OCI-LY7 (cell line): ENCODE measurements around the gene SLIT3. TPM values are rescaled to one million over a fixed set of nuclear protein-coding genes. Genes with fewer than 3 reads are reported as not detected.

Experiments
- BruUV-seq: library from RNA; stranded (reverse); fragments of 400-500 nt; replicated peaks from 2 replicates; lab custom pipeline; 2021; lab: Mats Ljungman, UMichigan
- CTCF ChIA-PET: fragments of 300-600 bp; sonication (Branson Sonifier 250); formaldehyde crosslinking; loops from one replicate; lab custom pipeline; 2022; ENCODE audit warnings: antibody characterized with exemption; ENCODE audit not compliant: unreplicated experiment; lab: Charles Lee
- POLR2A ChIA-PET: fragments of 300-600 bp; sonication (Branson Sonifier 250); formaldehyde crosslinking; loops from one replicate; lab custom pipeline; 2022; ENCODE audit warnings: antibody characterized with exemption; lab: Charles Lee
- DNase-seq: peaks from one replicate; pipeline ENCODE4 v3.0.0-alpha.2; 2015; ENCODE audit warnings: low spot score
- H2AFZ ChIP-seq: fragments of 200-600 bp; sonication (generic), shearing (Covaris generic); 2 replicates; pipeline ENCODE4 v1.6.1; 2014; ENCODE audit warnings: mild to moderate bottlenecking, antibody characterized with exemption, low read length, moderate library complexity
- H3K27ac ChIP-seq: fragments of 200-600 bp; sonication (generic); 2 replicates; pipeline ENCODE4 v1.5.1; 2014; ENCODE audit warnings: mixed run types, low read depth, mild to moderate bottlenecking, moderate library complexity, low read length, inconsistent platforms; ENCODE audit not compliant: poor library complexity, severe bottlenecking
- H3K36me3 ChIP-seq: fragments of 200-600 bp; sonication (generic); 2 replicates; pipeline ENCODE4 v1.6.1; 2014; ENCODE audit warnings: mild to moderate bottlenecking, antibody characterized with exemption, low read length, moderate library complexity, mixed read lengths; ENCODE audit not compliant: insufficient read depth
- H3K4me1 ChIP-seq: fragments of 200-600 bp; sonication (generic); 2 replicates; pipeline ENCODE4 v1.5.1; 2014; ENCODE audit warnings: mild to moderate bottlenecking, low read length; ENCODE audit not compliant: insufficient read depth, poor library complexity, severe bottlenecking
- H3K4me2 ChIP-seq: fragments of 200-600 bp; sonication (generic); 2 replicates; pipeline ENCODE4 v1.6.1; 2014; ENCODE audit warnings: mild to moderate bottlenecking, low read length
- H3K4me3 ChIP-seq: fragments of 200-600 bp; sonication (generic); 2 replicates; pipeline ENCODE4 v1.5.1; 2014; ENCODE audit warnings: mild to moderate bottlenecking, low read depth, low read length; ENCODE audit not compliant: poor library complexity, severe bottlenecking
- H3K79me2 ChIP-seq: fragments of 200-600 bp; sonication (generic); 2 replicates; pipeline ENCODE4 v1.6.1; 2016; ENCODE audit warnings: low read depth, mild to moderate bottlenecking, low read length, moderate library complexity, mixed read lengths; ENCODE audit not compliant: insufficient read depth
- H3K9me2 ChIP-seq: fragments of 200-600 bp; sonication (generic); 2 replicates; pipeline ENCODE4 v1.6.1; 2016; ENCODE audit warnings: mild to moderate bottlenecking, low read length, mixed read lengths; ENCODE audit not compliant: insufficient read depth
- H3K9me3 ChIP-seq: fragments of 200-600 bp; sonication (generic); 2 replicates; pipeline ENCODE4 v1.6.1; 2014; ENCODE audit warnings: mild to moderate bottlenecking, mixed run types, low read length, mixed read lengths
- H4K20me1 ChIP-seq: fragments of 200-600 bp; sonication (generic); 2 replicates; pipeline ENCODE4 v1.6.1; 2014; ENCODE audit warnings: mild to moderate bottlenecking, antibody characterized with exemption, low read length, moderate library complexity, mixed read lengths; ENCODE audit not compliant: insufficient read depth
- EZH2phosphoT487 ChIP-seq: fragments of 200-600 bp; sonication (generic); IDR thresholded peaks from 2 replicates; pipeline ENCODE4 v1.6.1; 2018; ENCODE audit warnings: low read depth, borderline replicate concordance, mild to moderate bottlenecking, mixed run types, antibody characterized with exemption, low read length, moderate library complexity, mixed read lengths
- intact Hi-C: fragments of 100-400 bp; cut with micrococcal nuclease; formaldehyde crosslinking; loops from one replicate; pipeline ENCODE4 v1.10.0; 2022; ENCODE audit not compliant: unreplicated experiment
- total RNA-seq, 2 experiments: library from RNA; depleted of rRNA in 1 of 2; stranded (reverse); fragments of >200 nt in 1 of 2; shearing (Covaris generic) in 1 of 2; gene quantifications; 2 replicates each; pipeline ENCODE4 v1.2.3, GENCODE V29; 2014 to 2022
- TF ChIP-seq, protein P1 (sequence below): fragments of 200-600 bp; sonication (generic); conservative IDR thresholded peaks from 2 replicates; pipeline ENCODE4 v1.5.1; 2014; ENCODE audit warnings: mild to moderate bottlenecking, antibody characterized with exemption, low read length, moderate library complexity, mixed read lengths

The SLIT3 gene
- total RNA-seq, 2 experiments from 2014 or later = not detected

DNA sequence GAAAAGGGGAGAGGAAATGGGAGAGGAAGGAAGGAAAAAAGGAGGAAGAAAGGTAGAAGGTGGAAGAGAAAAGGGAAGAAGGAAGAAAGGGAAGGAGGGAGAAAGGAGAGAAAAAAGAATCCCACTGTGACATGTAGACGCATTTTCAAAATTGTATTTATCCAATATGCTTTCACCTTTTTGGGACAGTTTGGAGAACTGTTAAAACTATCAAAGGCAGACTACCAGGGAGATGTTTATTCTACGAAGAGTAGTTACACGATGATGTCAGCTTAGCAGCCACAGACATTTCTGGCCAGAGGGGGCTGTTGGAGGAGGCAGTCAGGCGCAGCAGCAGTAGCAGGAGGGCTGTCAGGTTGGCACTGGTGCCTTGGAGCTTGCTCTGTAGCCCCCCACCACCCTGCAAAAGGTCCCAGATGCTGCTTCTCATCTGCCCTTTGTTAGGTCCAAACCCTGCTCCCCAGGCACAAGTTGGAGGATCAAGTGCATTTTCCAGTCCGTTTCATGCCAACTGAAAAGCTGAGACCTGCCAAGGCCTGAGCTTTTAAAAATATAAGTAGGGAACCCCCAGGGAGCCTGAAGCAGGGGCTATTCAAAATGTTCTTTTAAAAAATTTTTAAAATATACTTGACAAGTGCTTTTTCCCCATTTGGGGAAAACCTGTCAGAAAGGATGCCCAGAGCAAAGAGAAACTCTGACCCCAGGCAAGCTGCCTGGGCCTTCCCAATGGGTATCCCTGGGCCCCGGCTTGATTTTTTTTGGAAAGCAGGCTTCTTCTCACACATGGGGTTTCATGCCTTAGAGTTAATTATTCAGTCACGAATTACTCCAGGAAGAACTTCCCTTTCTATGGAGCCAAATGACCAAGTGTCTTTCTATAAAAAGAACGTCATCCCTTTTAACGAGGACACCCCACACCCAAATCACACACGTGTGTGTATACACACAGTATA lies 203.3 kb downstream of the SLIT3 start:
- Histone ChIP-seq H3K9me2 (no peaks in the 10 kb centered on the region), H3K4me2 (no peak overlapping the region), H3K9me3 (no peaks in the 10 kb centered on the region), H3K36me3 (no peaks in the 10 kb centered on the region), H4K20me1 (no peaks in the 10 kb centered on the region), H3K4me1 (no peaks in the 10 kb centered on the region), H2AFZ (no peak overlapping the region), H3K27ac (no peak overlapping the region), H3K79me2 (no peaks in the 10 kb centered on the region), H3K4me3 (no peak overlapping the region)
- POLR2A ChIA-PET = no interaction called here
- TF ChIP-seq, protein P1, sequence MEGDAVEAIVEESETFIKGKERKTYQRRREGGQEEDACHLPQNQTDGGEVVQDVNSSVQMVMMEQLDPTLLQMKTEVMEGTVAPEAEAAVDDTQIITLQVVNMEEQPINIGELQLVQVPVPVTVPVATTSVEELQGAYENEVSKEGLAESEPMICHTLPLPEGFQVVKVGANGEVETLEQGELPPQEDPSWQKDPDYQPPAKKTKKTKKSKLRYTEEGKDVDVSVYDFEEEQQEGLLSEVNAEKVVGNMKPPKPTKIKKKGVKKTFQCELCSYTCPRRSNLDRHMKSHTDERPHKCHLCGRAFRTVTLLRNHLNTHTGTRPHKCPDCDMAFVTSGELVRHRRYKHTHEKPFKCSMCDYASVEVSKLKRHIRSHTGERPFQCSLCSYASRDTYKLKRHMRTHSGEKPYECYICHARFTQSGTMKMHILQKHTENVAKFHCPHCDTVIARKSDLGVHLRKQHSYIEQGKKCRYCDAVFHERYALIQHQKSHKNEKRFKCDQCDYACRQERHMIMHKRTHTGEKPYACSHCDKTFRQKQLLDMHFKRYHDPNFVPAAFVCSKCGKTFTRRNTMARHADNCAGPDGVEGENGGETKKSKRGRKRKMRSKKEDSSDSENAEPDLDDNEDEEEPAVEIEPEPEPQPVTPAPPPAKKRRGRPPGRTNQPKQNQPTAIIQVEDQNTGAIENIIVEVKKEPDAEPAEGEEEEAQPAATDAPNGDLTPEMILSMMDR = no peak
- no peak for TF ChIP-seq EZH2phosphoT487
- BruUV-seq = no TSS peak
- CTCF ChIA-PET = no interaction called here
- intact Hi-C loops = no loop called here
- DNase-seq = no peak

DNA sequence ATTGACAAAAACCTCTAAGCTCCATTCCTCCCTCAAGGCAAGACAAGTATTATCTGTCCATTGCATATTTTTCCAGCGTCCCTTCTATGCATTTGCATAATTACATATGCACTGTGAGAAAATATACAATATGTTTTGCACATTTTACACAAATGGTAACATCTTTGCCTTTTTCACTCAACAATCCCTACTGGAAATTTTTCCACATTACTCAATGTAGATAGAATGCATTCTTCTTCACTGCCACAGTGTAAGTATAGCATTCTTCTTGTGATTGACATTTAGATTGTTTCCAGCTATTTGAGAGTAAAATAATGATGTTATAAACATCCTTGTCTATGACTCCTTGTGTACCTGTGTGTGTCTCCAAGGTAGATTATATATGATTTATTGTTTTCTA lies 205.0 kb downstream of the SLIT3 start:
- BruUV-seq = no TSS peak
- POLR2A ChIA-PET = no interaction called here

More for the DNA sequence above, 205.0 kb downstream of the SLIT3 start:
- no peak for TF ChIP-seq EZH2phosphoT487
- TF ChIP-seq, protein P1 = no peak
- no peaks in the 10 kb centered on the region for H3K79me2 ChIP-seq
- H3K36me3 ChIP-seq = no peaks in the 10 kb centered on the region
- H3K4me3 ChIP-seq = no peak overlapping the region
- H4K20me1 ChIP-seq = no peaks in the 10 kb centered on the region
- DNase-seq = no peak
- CTCF ChIA-PET = no interaction called here
- no peak overlapping the region for H3K4me2 ChIP-seq
- H3K9me3 ChIP-seq = no peaks in the 10 kb centered on the region
- intact Hi-C loops = no loop called here
- no peaks in the 10 kb centered on the region for H3K9me2 ChIP-seq
- no peaks in the 10 kb centered on the region for H3K4me1 ChIP-seq
- H2AFZ ChIP-seq = no peak overlapping the region
- H3K27ac ChIP-seq = no peak overlapping the region
